IMR-90 (cell line): ENCODE results near the gene GIPC3. TPM values are rescaled to one million over a fixed set of nuclear protein-coding genes. Genes with fewer than 3 reads are reported as not detected.

Experiments
- ATAC-seq: fragments of 200-7000 bp; cut with Tn5 transposase; 2 replicates; pipeline ENCODE4 v1.9.1; 2020; ENCODE audit warnings: low read depth, mild to moderate bottlenecking, moderate library complexity
- BruUV-seq: library from RNA; stranded (reverse); fragments of 400-500 nt; replicated peaks from 2 replicates; lab custom pipeline; 2021; lab: Mats Ljungman, UMichigan
- CTCF ChIA-PET: fragments of 300-600 bp; formaldehyde crosslinking; extraction: SDS; loops from one replicate; lab custom pipeline; 2021; ENCODE audit warnings: antibody characterized with exemption; lab: Yijun Ruan, JAX
- POLR2A ChIA-PET: fragments of 300-600 bp; sonication (Branson Sonifier 250); formaldehyde crosslinking; loops from one replicate; lab custom pipeline; 2022; ENCODE audit warnings: antibody characterized with exemption; ENCODE audit not compliant: unreplicated experiment; lab: Charles Lee
- DNase-seq: peaks from one replicate; pipeline ENCODE4 v3.0.0; 2013
- H2AFZ ChIP-seq: replicated peaks from 2 replicates; pipeline ENCODE3; 2013; ENCODE audit warnings: low read length, mild to moderate bottlenecking; ENCODE audit not compliant: poor library complexity
- H2AK5ac ChIP-seq: 2 replicates; pipeline ENCODE4 v1.6.1; 2013; ENCODE audit warnings: low read depth, low read length, inconsistent platforms
- H2AK9ac ChIP-seq: replicated peaks from 2 replicates; pipeline ENCODE3; 2013; ENCODE audit warnings: mild to moderate bottlenecking, low read depth, low read length, moderate library complexity; ENCODE audit not compliant: poor library complexity
- H2BK120ac ChIP-seq: 2 replicates; pipeline ENCODE4 v1.6.1; 2013; ENCODE audit warnings: low read depth, low read length, inconsistent platforms
- H2BK15ac ChIP-seq: 3 replicates; pipeline ENCODE4 v1.6.1; 2013; ENCODE audit warnings: low read depth, low read length, inconsistent platforms
- H2BK20ac ChIP-seq: 2 replicates; pipeline ENCODE4 v1.6.1; 2013; ENCODE audit warnings: low read depth, mild to moderate bottlenecking, inconsistent platforms, low read length, moderate library complexity
- H2BK5ac ChIP-seq: 2 replicates; pipeline ENCODE4 v1.6.1; 2013; ENCODE audit warnings: mild to moderate bottlenecking, low read depth, low read length, inconsistent platforms; ENCODE audit not compliant: poor library complexity, severe bottlenecking
- H3K14ac ChIP-seq: replicated peaks from 2 replicates; pipeline ENCODE4 v1.6.1; 2013; ENCODE audit warnings: low read depth, low read length, inconsistent platforms
- H3K18ac ChIP-seq: 2 replicates; pipeline ENCODE4 v1.6.1; 2013; ENCODE audit warnings: low read depth, low read length, control low read depth
- H3K23ac ChIP-seq: 2 replicates; pipeline ENCODE4 v1.6.1; 2013; ENCODE audit warnings: low read depth, low read length, inconsistent platforms
- H3K27ac ChIP-seq: 2 replicates; pipeline ENCODE4 v1.5.1; 2013; ENCODE audit warnings: mild to moderate bottlenecking, control low read depth, low read length; ENCODE audit not compliant: insufficient read depth
- H3K27me3 ChIP-seq: 2 replicates; pipeline ENCODE4 v1.6.1; 2013; ENCODE audit warnings: low read length; ENCODE audit not compliant: control insufficient read depth, insufficient read depth
- H3K36me3 ChIP-seq: 2 replicates; pipeline ENCODE4 v1.6.1; 2013; ENCODE audit warnings: low read length, mixed read lengths; ENCODE audit not compliant: control insufficient read depth, insufficient read depth
- H3K4ac ChIP-seq: 2 replicates; pipeline ENCODE4 v1.6.1; 2013; ENCODE audit warnings: low read depth, low read length, inconsistent platforms
- H3K4me1 ChIP-seq: 2 replicates; pipeline ENCODE4 v1.6.1; 2013; ENCODE audit warnings: low read length, mixed read lengths; ENCODE audit not compliant: control insufficient read depth, insufficient read depth
- H3K4me2 ChIP-seq: 2 replicates; pipeline ENCODE4 v1.6.1; 2013; ENCODE audit warnings: low read depth, mild to moderate bottlenecking, control low read depth, low read length, moderate library complexity
- H3K4me3 ChIP-seq: 2 replicates; pipeline ENCODE4 v1.5.1; 2013; ENCODE audit warnings: low read depth, mild to moderate bottlenecking, control low read depth, low read length, moderate library complexity; ENCODE audit not compliant: insufficient read depth
- H3K56ac ChIP-seq: 2 replicates; pipeline ENCODE4 v1.6.1; 2013; ENCODE audit warnings: low read length, inconsistent platforms; ENCODE audit not compliant: insufficient read depth; ENCODE audit errors: extremely low read depth
- H3K79me1 ChIP-seq, 2 experiments: 2 replicates each; pipeline ENCODE4 v1.6.1; 2013; ENCODE audit warnings: low read length in 2 of 2, inconsistent platforms in 1 of 2, low read depth in 1 of 2
- H3K9ac ChIP-seq: 2 replicates; pipeline ENCODE4 v1.6.1; 2013; ENCODE audit warnings: low read depth, low read length, control low read depth
- H3K9me1 ChIP-seq: 2 replicates; pipeline ENCODE4 v1.6.1; 2013; ENCODE audit warnings: low read length, inconsistent platforms; ENCODE audit not compliant: insufficient read depth
- H3K9me3 ChIP-seq: 2 replicates; pipeline ENCODE4 v1.6.1; 2013; ENCODE audit warnings: low read length; ENCODE audit not compliant: control insufficient read depth, insufficient read depth
- H4K20me1 ChIP-seq: 2 replicates; pipeline ENCODE4 v1.6.1; 2013; ENCODE audit warnings: low read length, inconsistent platforms; ENCODE audit not compliant: insufficient read depth
- H4K5ac ChIP-seq: 2 replicates; pipeline ENCODE4 v1.6.1; 2013; ENCODE audit warnings: mild to moderate bottlenecking, low read depth, low read length, control low read depth
- H4K8ac ChIP-seq, 2 experiments: 2 replicates each; pipeline ENCODE4 v1.6.1; 2013; ENCODE audit warnings: low read depth in 2 of 2, low read length in 2 of 2, control low read depth in 1 of 2, inconsistent platforms in 1 of 2
- H4K91ac ChIP-seq: 2 replicates; pipeline ENCODE4 v1.6.1; 2013; ENCODE audit warnings: low read depth, low read length, inconsistent platforms; ENCODE audit not compliant: insufficient read depth
- CEBPB ChIP-seq: IDR thresholded peaks from 2 replicates; pipeline ENCODE4 v1.6.1; 2012; ENCODE audit warnings: low read depth, low read length, improper control_type of control experiment
- CHD1 ChIP-seq: IDR thresholded peaks from 2 replicates; pipeline ENCODE4 v1.6.1; 2012; ENCODE audit warnings: low read depth, low read length, improper control_type of control experiment
- FOS ChIP-seq: fragments of 150-350 bp; IDR thresholded peaks from 2 replicates; pipeline ENCODE4 v1.6.1; 2016; ENCODE audit warnings: low read depth, low read length
- MAZ ChIP-seq: IDR thresholded peaks from 2 replicates; pipeline ENCODE4 v1.6.1; 2012; ENCODE audit warnings: low read depth, mild to moderate bottlenecking, low read length, improper control_type of control experiment, moderate library complexity, borderline replicate concordance
- MXI1 ChIP-seq: IDR thresholded peaks from 2 replicates; pipeline ENCODE4 v1.6.1; 2012; ENCODE audit warnings: low read depth, mild to moderate bottlenecking, low read length, moderate library complexity, borderline replicate concordance
- POLR2A ChIP-seq: IDR thresholded peaks from 2 replicates; pipeline ENCODE4 v1.6.1; 2012; ENCODE audit warnings: mild to moderate bottlenecking, low read depth, low read length
- RCOR1 ChIP-seq: IDR thresholded peaks from 2 replicates; pipeline ENCODE4 v1.6.1; 2012; ENCODE audit warnings: mild to moderate bottlenecking, low read length, improper control_type of control experiment; ENCODE audit not compliant: insufficient replicate concordance
- RFX5 ChIP-seq: IDR thresholded peaks from 2 replicates; pipeline ENCODE4 v1.8.0; 2012; ENCODE audit warnings: low read depth, mild to moderate bottlenecking, low read length, moderate library complexity
- SMC3 ChIP-seq: fragments of 150-350 bp; IDR thresholded peaks from 2 replicates; pipeline ENCODE4 v1.6.1; 2016; ENCODE audit warnings: low read depth, mild to moderate bottlenecking, antibody characterized with exemption, low read length, moderate library complexity
- WGBS, 2 experiments: methylation state at CpG; one replicate each; pipeline versions ENCODE4 v1.1.5 to v1.1.7; 2013; ENCODE audit warnings: missing lambda C conversion rate in 2 of 2; ENCODE audit not compliant: insufficient read length in 1 of 2; ENCODE audit errors: extremely low coverage in 2 of 2; 5-methylcytosine and 5-hydroxymethylcytosine counted together
- dilution Hi-C: fragments of 300-500 bp; cut with HindIII; formaldehyde crosslinking; loops from one replicate; pipeline ENCODE4 v1.14.3; 2018; ENCODE audit warnings: low sequenced_read_pairs; ENCODE audit not compliant: unreplicated experiment
- in situ Hi-C: fragments of 300-500 bp; cut with MboI; formaldehyde crosslinking; loops from 3 replicates; pipeline ENCODE4 v1.14.3; 2019; ENCODE audit warnings: low sequenced_read_pairs, inconsistent platforms, mixed read lengths
- intact Hi-C: fragments of 100-400 bp; cut with micrococcal nuclease; formaldehyde crosslinking; loops from 2 replicates; pipeline ENCODE4 v1.10.0; 2022
- polyA plus RNA-seq, 3 experiments: library from polyadenylated mRNA; depleted of rRNA; stranded (reverse); fragments of >200 nt; gene quantifications; 2 replicates each; pipeline ENCODE4 v1.2.3, GENCODE V29; 2012; ENCODE audit warnings: low replicate concordance in 1 of 3
- total RNA-seq: library from RNA; depleted of rRNA; stranded (reverse); fragments of >200 nt; gene quantifications from 2 replicates; pipeline ENCODE4 v1.2.3, GENCODE V29; 2012
- TF ChIP-seq, protein P1 (sequence below): fragments of 150-350 bp; IDR thresholded peaks from 2 replicates; pipeline ENCODE4 v1.6.1; 2017; ENCODE audit warnings: mild to moderate bottlenecking, antibody characterized with exemption, low read length, low read depth

Gene GIPC3
- total and polyA plus RNA-seq, 2 of the 4 experiments (the other 2 are of a cell fraction) = under 0.01 to 0.36 TPM

DNA sequence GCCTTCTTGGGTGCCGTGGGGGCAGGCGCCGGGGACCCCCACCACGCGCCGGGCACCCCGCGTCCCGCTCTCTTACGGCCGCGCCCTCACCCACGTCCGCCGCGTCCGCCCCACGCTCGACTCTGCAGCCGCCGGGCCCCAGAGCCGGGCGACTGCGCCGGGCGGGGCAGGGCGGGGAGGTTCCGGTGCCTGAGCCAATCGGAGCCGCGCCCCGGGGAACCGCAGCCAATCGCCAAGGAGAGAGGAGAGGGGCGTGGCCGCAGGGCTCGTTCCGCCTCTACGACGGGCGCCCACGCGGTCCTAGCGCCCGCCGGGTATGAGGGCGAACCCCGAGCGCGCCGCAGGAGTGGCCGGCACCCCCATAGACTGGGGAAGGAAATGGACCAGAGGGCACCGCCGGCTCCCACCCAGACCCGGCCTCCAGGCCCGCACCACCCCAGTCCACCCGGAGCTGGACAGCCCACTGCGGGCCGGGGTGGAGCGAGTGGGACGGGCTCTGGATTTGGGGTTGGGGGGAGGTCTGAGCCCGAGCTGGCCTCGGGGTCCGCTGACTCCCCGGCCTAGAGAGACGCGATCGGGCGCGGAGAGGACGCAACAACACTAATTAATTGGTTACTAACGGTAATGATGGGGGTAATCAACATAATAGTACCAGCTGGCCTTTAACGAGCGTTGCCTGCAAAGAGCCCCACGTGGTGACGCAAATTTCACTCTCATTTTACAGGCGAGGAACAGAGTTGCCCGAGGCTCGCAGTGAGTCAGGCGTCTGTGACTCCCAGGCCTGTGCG, 27.6 kb upstream of the GIPC3 start, which contains the start of gene MFSD12:
Gene MFSD12, minus strand, starts transcription at position 126 of the 788 bp plus-strand sequence. CDS start 183 bp downstream, outside the sequence.
- ATAC-seq (peak; percentile 94), DNase-seq (peak; percentile 92)
- no TSS peak for BruUV-seq
- Histone ChIP-seq H2BK15ac (0 out of 3 replicates have a peak within 1 kb of the TSS, but pooled peaks have one; percentile 43), H2BK120ac (peak within 1 kb of the TSS; percentile 44; the same call in 1 of the 2 replicates), H3K4ac (peak within 1 kb of the TSS; percentile 83), H2AK5ac (peak within 1 kb of the TSS; percentile 74), H2AK9ac (peak within 1 kb of the TSS; percentile 99), H4K20me1 (peaks cover 24% of the 10 kb centered on the region), H3K9me1 (0 out of 2 replicates have a peak, but pooled peaks cover 4% of the 10 kb centered on the region), H2BK5ac (peak within 1 kb of the TSS; percentile 82), H4K91ac (peak within 1 kb of the TSS; percentile 80), H3K18ac (peak within 1 kb of the TSS; percentile 57), H4K8ac (peak within 1 kb of the TSS; percentile 14 to 93), H3K4me1 (peaks cover 16% of the 10 kb centered on the region), H3K9ac (peak within 1 kb of the TSS; percentile 84), H3K4me2 (peak within 1 kb of the TSS; percentile 93), H2AFZ (peak within 1 kb of the TSS; percentile 99), H3K27ac (peak within 1 kb of the TSS; percentile 71), H3K9me3 (no peaks in the 10 kb centered on the region), H3K14ac (peak within 1 kb of the TSS; percentile 89), H2BK20ac (no peak within 1 kb of the TSS), H3K36me3 (no peaks in the 10 kb centered on the region), H3K79me1 (peaks cover 26 to 42% of the 10 kb centered on the region in 2 experiments), H4K5ac (peak within 1 kb of the TSS; percentile 66), H3K27me3 (no peaks in the 10 kb centered on the region), H3K56ac (peak within 1 kb of the TSS; percentile 8; the same call in 1 of the 2 replicates), H3K4me3 (peak within 1 kb of the TSS; percentile 95), H3K23ac (peak within 1 kb of the TSS; percentile 96)
- TF ChIP-seq RFX5 = no peak
- TF ChIP-seq CEBPB = peak; percentile 67
- TF ChIP-seq RCOR1 = no peak
- peak; percentile 84; the same call in 1 of the 2 replicates for TF ChIP-seq MAZ
- no peak for TF ChIP-seq SMC3
- TF ChIP-seq MXI1 = peak; percentile 79
- TF ChIP-seq, protein P1, sequence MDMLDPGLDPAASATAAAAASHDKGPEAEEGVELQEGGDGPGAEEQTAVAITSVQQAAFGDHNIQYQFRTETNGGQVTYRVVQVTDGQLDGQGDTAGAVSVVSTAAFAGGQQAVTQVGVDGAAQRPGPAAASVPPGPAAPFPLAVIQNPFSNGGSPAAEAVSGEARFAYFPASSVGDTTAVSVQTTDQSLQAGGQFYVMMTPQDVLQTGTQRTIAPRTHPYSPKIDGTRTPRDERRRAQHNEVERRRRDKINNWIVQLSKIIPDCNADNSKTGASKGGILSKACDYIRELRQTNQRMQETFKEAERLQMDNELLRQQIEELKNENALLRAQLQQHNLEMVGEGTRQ = peak; percentile 85
- peak; percentile 52; the same call in 1 of the 2 replicates for TF ChIP-seq FOS
- TF ChIP-seq CHD1 = no peak
- peak; percentile 88 for TF ChIP-seq POLR2A
- in situ Hi-C loops = no loop called here
- ChIA-PET CTCF (no interaction called here), POLR2A (no interaction called here)
- intact Hi-C loops = no loop called here
- WGBS, 2 experiments = 0% methylated on average over 41 of the region's 81 CpGs; no CpG with 5 or more reads in 1 of the 2 experiments
- dilution Hi-C loops = no loop called here
